Endothelial cell (in vitro differentiated cells): ENCODE data around the gene UBA5. TPM values are rescaled to one million over a fixed set of nuclear protein-coding genes. Genes with fewer than 3 reads are reported as not detected.

ENCODE experiments used
- DNase-seq: peaks from one replicate; pipeline ENCODE4 v3.0.0; 2021; ENCODE audit warnings: low spot score
- H3K27ac Mint-ChIP-seq: one replicate; pipeline ENCODE4 v1.8.0; 2021; ENCODE audit warnings: mixed read lengths, inconsistent platforms; ENCODE audit not compliant: unreplicated experiment
- H3K27me3 Mint-ChIP-seq: one replicate; pipeline ENCODE4 v1.8.0; 2021; ENCODE audit warnings: mild to moderate bottlenecking, moderate library complexity, mixed read lengths, inconsistent platforms; ENCODE audit not compliant: unreplicated experiment
- H3K36me3 Mint-ChIP-seq: one replicate; pipeline ENCODE4 v1.8.0; 2021; ENCODE audit warnings: mild to moderate bottlenecking, low read depth, mixed read lengths, inconsistent platforms; ENCODE audit not compliant: unreplicated experiment
- H3K4me1 Mint-ChIP-seq: one replicate; pipeline ENCODE4 v1.8.0; 2021; ENCODE audit warnings: mild to moderate bottlenecking, mixed read lengths, inconsistent platforms; ENCODE audit not compliant: unreplicated experiment
- H3K4me3 Mint-ChIP-seq: one replicate; pipeline ENCODE4 v1.8.0; 2021; ENCODE audit warnings: mild to moderate bottlenecking, mixed read lengths, inconsistent platforms; ENCODE audit not compliant: unreplicated experiment
- H3K9me3 Mint-ChIP-seq: one replicate; pipeline ENCODE4 v1.8.0; 2021; ENCODE audit warnings: mixed read lengths, inconsistent platforms; ENCODE audit not compliant: unreplicated experiment
- total RNA-seq: library from RNA; stranded (reverse); fragmentation: NEBNext Ultra II Directional; extraction: Animal tissue kit (Norgen Biotek cat#: 25700); gene quantifications from one replicate; pipeline ENCODE4 v1.2.1, GENCODE V29; 2021; ENCODE audit not compliant: unreplicated experiment
- TF ChIP-seq, protein P1 (sequence below): fragments of 200-600 bp; sonication (generic); IDR thresholded peaks from one replicate; pipeline ENCODE4 v1.5.0; 2021; ENCODE audit warnings: antibody characterized with exemption; ENCODE audit not compliant: unreplicated experiment

UBA5 gene
- total RNA-seq, 1 donor from 2014 or later, result 53.5 TPM

DNA sequence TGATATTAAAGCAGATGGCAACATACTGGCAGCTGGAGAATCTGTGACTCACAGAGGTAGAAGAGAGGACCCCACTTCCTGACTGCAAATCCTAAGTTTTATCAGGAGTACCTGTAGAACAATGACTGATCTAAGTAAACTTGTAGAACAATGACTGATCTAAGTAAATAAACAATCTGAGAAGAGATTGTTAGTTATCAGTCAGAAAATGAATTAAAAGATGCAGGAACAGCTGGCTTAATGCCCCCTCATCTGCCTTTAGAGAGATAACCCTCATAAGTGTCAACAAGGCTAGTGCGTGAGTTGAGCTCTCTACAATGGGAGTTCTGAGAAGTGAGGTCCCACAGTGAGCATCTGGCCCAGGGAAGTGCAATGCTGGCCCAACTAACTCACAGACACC, 15.1 kb upstream of the UBA5 start:
- Mint-ChIP-seq H3K36me3 (peaks cover 3% of the 10 kb centered on the region), H3K27me3 (peaks cover 3% of the 10 kb centered on the region), H3K4me3 (no peak overlapping the region), H3K27ac (no peak overlapping the region), H3K4me1 (peaks cover 31% of the 10 kb centered on the region), H3K9me3 (no peaks in the 10 kb centered on the region)
- no peak for DNase-seq
- TF ChIP-seq, protein P1, sequence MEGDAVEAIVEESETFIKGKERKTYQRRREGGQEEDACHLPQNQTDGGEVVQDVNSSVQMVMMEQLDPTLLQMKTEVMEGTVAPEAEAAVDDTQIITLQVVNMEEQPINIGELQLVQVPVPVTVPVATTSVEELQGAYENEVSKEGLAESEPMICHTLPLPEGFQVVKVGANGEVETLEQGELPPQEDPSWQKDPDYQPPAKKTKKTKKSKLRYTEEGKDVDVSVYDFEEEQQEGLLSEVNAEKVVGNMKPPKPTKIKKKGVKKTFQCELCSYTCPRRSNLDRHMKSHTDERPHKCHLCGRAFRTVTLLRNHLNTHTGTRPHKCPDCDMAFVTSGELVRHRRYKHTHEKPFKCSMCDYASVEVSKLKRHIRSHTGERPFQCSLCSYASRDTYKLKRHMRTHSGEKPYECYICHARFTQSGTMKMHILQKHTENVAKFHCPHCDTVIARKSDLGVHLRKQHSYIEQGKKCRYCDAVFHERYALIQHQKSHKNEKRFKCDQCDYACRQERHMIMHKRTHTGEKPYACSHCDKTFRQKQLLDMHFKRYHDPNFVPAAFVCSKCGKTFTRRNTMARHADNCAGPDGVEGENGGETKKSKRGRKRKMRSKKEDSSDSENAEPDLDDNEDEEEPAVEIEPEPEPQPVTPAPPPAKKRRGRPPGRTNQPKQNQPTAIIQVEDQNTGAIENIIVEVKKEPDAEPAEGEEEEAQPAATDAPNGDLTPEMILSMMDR, result no peak

DNA sequence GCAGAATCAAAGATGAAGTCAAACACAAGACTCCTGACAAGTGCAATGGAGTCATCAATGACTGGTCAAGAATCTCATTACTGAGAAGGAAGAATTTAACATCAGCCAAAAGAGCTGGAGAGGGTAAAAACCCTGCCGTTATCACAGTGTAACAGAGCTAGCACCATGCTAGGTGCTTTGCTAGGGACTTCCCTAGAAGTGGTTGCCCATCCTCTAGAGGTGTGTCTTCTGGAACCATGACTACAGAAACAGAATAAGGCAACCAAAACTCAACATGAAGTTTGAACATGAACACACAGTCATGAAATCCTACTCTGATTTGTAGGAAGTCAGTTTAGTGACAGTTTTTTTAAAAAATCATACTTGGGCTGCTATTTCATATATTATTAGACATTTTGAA, 10.0 kb upstream of the UBA5 start:
- Mint-ChIP-seq H3K9me3 (no peaks in the 10 kb centered on the region), H3K27me3 (peaks cover 3% of the 10 kb centered on the region), H3K27ac (no peak overlapping the region), H3K4me1 (peaks cover 19% of the 10 kb centered on the region), H3K4me3 (no peak overlapping the region), H3K36me3 (no peaks in the 10 kb centered on the region)
- TF ChIP-seq, protein P1, result no peak
- no peak for DNase-seq

DNA sequence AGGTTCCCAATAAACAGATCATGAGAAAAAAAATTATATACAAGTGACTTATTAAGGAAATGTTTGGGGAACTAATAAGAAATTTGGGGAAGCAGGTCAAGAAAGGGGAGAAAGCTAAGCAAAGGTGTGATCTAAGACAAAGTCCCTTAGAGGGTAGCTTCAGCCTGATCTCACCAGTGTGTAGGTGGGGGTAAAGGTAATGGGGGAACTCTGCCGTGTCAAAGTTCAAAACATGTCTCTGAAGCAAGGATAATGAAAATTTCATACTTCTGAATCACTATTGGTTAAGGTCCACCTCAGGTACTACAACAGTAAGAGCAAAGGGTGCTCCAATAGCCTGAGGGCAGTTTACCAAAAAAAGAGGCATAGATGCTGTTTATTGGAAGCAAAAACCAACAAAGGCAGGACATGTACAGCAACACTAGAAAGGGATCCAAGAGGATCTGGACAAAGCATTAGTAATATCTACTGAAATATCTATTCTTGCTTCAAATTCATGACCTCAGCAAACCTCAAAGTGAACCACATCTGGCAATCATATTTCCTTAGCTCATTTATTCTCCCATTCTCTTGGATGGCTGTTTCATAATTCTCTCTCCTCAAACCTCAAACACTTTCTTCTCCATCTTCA, 7.4 kb upstream of the UBA5 start:
- H3K4me1 Mint-ChIP-seq, result peaks cover 19% of the 10 kb centered on the region
- peaks cover 3% of the 10 kb centered on the region for H3K27me3 Mint-ChIP-seq
- no peaks in the 10 kb centered on the region for H3K36me3 Mint-ChIP-seq
- no peak for DNase-seq
- no peak overlapping the region for H3K4me3 Mint-ChIP-seq
- TF ChIP-seq, protein P1, result no peak
- no peaks in the 10 kb centered on the region for H3K9me3 Mint-ChIP-seq
- no peak overlapping the region for H3K27ac Mint-ChIP-seq

DNA sequence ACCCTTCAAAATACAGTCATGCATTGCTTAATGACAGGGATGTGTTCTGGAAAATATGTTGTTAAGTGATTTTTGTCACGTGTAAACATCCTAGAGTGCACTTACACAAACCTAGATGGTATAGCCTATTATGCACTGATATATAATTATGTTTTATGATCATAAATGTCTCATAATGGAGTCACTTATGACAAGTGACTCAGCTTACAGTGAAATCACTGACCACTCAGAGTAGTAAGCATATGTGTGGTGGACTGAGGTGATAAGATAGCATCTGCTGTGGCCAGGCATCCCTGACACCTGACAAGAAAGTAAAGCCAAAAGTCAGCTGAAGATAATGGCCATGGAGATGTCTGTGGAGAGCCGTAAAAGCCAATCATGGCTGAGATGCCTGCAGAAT, 5.9 kb upstream of the UBA5 start:
- Mint-ChIP-seq H3K4me3 (no peak overlapping the region), H3K27me3 (no peaks in the 10 kb centered on the region), H3K27ac (no peak overlapping the region), H3K4me1 (peaks cover 18% of the 10 kb centered on the region), H3K9me3 (no peaks in the 10 kb centered on the region), H3K36me3 (no peaks in the 10 kb centered on the region)
- TF ChIP-seq, protein P1, result no peak
- DNase-seq, result no peak

DNA sequence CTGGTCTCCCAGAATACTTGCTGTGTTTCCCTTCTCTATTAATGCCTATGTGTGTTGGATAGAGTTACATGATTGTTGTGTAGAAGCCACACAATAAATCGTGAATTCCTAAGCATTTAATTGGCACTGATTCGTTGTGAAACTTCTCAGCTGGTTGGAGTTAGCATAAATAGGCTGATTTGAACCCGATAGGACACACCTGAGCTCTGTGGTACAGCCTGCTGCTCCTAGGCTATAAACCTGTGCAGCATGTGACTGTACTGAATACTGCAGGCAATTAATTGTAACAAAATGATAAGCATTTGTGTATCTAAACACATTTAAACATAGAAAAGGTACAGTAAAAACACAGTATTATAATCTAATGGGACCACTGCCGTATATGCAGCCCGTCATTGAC, 5.4 kb upstream of the UBA5 start:
- no peaks in the 10 kb centered on the region for H3K36me3 Mint-ChIP-seq
- peaks cover 24% of the 10 kb centered on the region for H3K4me1 Mint-ChIP-seq
- no peaks in the 10 kb centered on the region for H3K9me3 Mint-ChIP-seq
- H3K4me3 Mint-ChIP-seq, result no peak overlapping the region
- TF ChIP-seq, protein P1, result no peak
- no peaks in the 10 kb centered on the region for H3K27me3 Mint-ChIP-seq
- no peak for DNase-seq
- no peak overlapping the region for H3K27ac Mint-ChIP-seq
